ENCODE data around the gene KCNJ11.

- TF ChIP-seq ESRRA (IDR thresholded peaks at IDR 0.05; ENCODE audit: low read length) (no peak), POLR2A (IDR thresholded peaks at IDR 0.05; ENCODE audit: low read depth, low read length) (no peak), RAD21 (IDR thresholded peaks at IDR 0.05; ENCODE audit: insufficient read depth, low read depth, low read length) (no peak), POLR2AphosphoS2 (IDR thresholded peaks at IDR 0.05; ENCODE audit: low read depth, low read length) (no peak), MXI1 (IDR thresholded peaks at IDR 0.05; ENCODE audit: low read depth, low read length) (no peak), ELK1 (IDR thresholded peaks at IDR 0.05; ENCODE audit: low read depth, low read length) (no peak), CREM (IDR thresholded peaks at IDR 0.05; ENCODE audit: low read depth) (no peak), SMC3 (IDR thresholded peaks at IDR 0.05; ENCODE audit: borderline replicate concordance, low read length) (no peak), JUNB (IDR thresholded peaks at IDR 0.05) (no peak), SIN3A (IDR thresholded peaks at IDR 0.05; ENCODE audit: low read depth, low read length) (no peak), HDAC2 (IDR thresholded peaks at IDR 0.05) (no peak), MAX (IDR thresholded peaks at IDR 0.05; ENCODE audit: low read depth, low read length) (no peak)
Observed at GRCh38 chr11:17352950-17353820, 35.3 kb downstream of the KCNJ11 start.
